Stimulated activated CD4-positive, alpha-beta T cell treated with anti-CD3 and anti-CD28 coated beads, Interleukin-15, amount 100 ng/mL, for 24 hours (primary cell): ENCODE results near the gene MAN1A1.

Source experiments
- DNase-seq: peaks from one replicate; pipeline ENCODE4 v3.0.0-alpha.2; 2020

The MAN1A1 gene

GRCh38 chr6:119345114-119345513 is 4.4 kb downstream of the MAN1A1 start:
- DNase-seq, result no peak

GRCh38 chr6:119344306-119344705 is 5.3 kb downstream of the MAN1A1 start:
- no peak for DNase-seq

GRCh38 chr6:119343573-119344146 is 5.9 kb downstream of the MAN1A1 start:
- DNase-seq, result no peak

GRCh38 chr6:119343167-119343566 is 6.4 kb downstream of the MAN1A1 start:
- no peak for DNase-seq

- DNase-seq, result no peak
Measured at GRCh38 chr6:119342430-119342829, 7.1 kb downstream of the MAN1A1 start.

- no peak for DNase-seq
Measured at GRCh38 chr6:119340796-119341487, 8.6 kb downstream of the MAN1A1 start.

- DNase-seq, result no peak
Measured at GRCh38 chr6:119339941-119340456, 9.6 kb downstream of the MAN1A1 start.

GRCh38 chr6:119337762-119338161 is 11.8 kb downstream of the MAN1A1 start:
- no peak for DNase-seq

- DNase-seq, result no peak
Measured at GRCh38 chr6:119337252-119337651, 12.3 kb downstream of the MAN1A1 start.

GRCh38 chr6:119334535-119335264 is 14.9 kb downstream of the MAN1A1 start:
- DNase-seq, result no peak

GRCh38 chr6:119333707-119334295 is 15.8 kb downstream of the MAN1A1 start:
- no peak for DNase-seq

- DNase-seq, result no peak
Measured at GRCh38 chr6:119333063-119333609, 16.4 kb downstream of the MAN1A1 start.

- no peak for DNase-seq
Measured at GRCh38 chr6:119331663-119332286, 17.8 kb downstream of the MAN1A1 start.

- DNase-seq, result no peak
Measured at GRCh38 chr6:119330520-119331113, 18.9 kb downstream of the MAN1A1 start.

- no peak for DNase-seq
Measured at GRCh38 chr6:119329794-119330180, 19.8 kb downstream of the MAN1A1 start.

GRCh38 chr6:119328892-119329793 is 20.4 kb downstream of the MAN1A1 start:
- no peak for DNase-seq

- DNase-seq, result no peak
Measured at GRCh38 chr6:119328254-119328653, 21.3 kb downstream of the MAN1A1 start.

GRCh38 chr6:119327810-119328209 is 21.8 kb downstream of the MAN1A1 start:
- no peak for DNase-seq

GRCh38 chr6:119326291-119327005 is 23.1 kb downstream of the MAN1A1 start:
- no peak for DNase-seq

- DNase-seq, result no peak
Measured at GRCh38 chr6:119325559-119326265, 23.8 kb downstream of the MAN1A1 start.
